ENCODE measurements around the gene CDH23. TPM values are rescaled to one million over a fixed set of nuclear protein-coding genes. Genes with fewer than 3 reads are reported as not detected.

The CDH23 gene
- total RNA-seq, 1 experiment from 2014 or later = 2.1 TPM

- H3K27ac ChIP-seq (ENCODE audit: low read length) = no peak overlapping the region
- H3K4me3 ChIP-seq (ENCODE audit: low read length) = no peak overlapping the region
- no peaks in the 10 kb centered on the region for H3K36me3 ChIP-seq (ENCODE audit: insufficient read depth, low read length)
- DNase-seq = no peak
- no peaks in the 10 kb centered on the region for H3K27me3 ChIP-seq (ENCODE audit: low read length)
- H3K9me3 ChIP-seq (ENCODE audit: low read length) = no peaks in the 10 kb centered on the region
- H3K79me2 ChIP-seq (ENCODE audit: low read length) = no peaks in the 10 kb centered on the region
- H2AFZ ChIP-seq (ENCODE audit: low read length) = no peak overlapping the region
- H3K9me2 ChIP-seq (replicated peaks; ENCODE audit: insufficient read depth, low read length) = no peaks in the 10 kb centered on the region
- no peak overlapping the region for H3K4me2 ChIP-seq (ENCODE audit: low read depth, low read length, poor library complexity, severe bottlenecking)
- no peaks in the 10 kb centered on the region for H3K4me1 ChIP-seq (ENCODE audit: low read length)
- H4K20me1 ChIP-seq (ENCODE audit: insufficient read depth, low read depth, low read length) = no peaks in the 10 kb centered on the region
- no peak overlapping the region for H3K9ac ChIP-seq (ENCODE audit: low read length)
Measured at GRCh38 chr10:71537681-71538080, 141.0 kb downstream of the CDH23 start.

GRCh38 chr10:71538608-71539260, 142.0 kb downstream of the CDH23 start:
- Histone ChIP-seq H3K9me2 (replicated peaks; ENCODE audit: insufficient read depth, low read length) (no peaks in the 10 kb centered on the region), H3K4me2 (ENCODE audit: low read depth, low read length, poor library complexity, severe bottlenecking) (no peak overlapping the region), H3K79me2 (ENCODE audit: low read length) (no peaks in the 10 kb centered on the region), H3K9me3 (ENCODE audit: low read length) (no peaks in the 10 kb centered on the region), H3K27me3 (ENCODE audit: low read length) (no peaks in the 10 kb centered on the region), H3K4me3 (ENCODE audit: low read length) (no peak overlapping the region), H3K9ac (ENCODE audit: low read length) (no peak overlapping the region), H3K36me3 (ENCODE audit: insufficient read depth, low read length) (no peaks in the 10 kb centered on the region), H3K4me1 (ENCODE audit: low read length) (no peaks in the 10 kb centered on the region), H4K20me1 (ENCODE audit: insufficient read depth, low read depth, low read length) (no peaks in the 10 kb centered on the region), H3K27ac (ENCODE audit: low read length) (no peak overlapping the region), H2AFZ (ENCODE audit: low read length) (no peak overlapping the region)
- no peak for DNase-seq

DNA sequence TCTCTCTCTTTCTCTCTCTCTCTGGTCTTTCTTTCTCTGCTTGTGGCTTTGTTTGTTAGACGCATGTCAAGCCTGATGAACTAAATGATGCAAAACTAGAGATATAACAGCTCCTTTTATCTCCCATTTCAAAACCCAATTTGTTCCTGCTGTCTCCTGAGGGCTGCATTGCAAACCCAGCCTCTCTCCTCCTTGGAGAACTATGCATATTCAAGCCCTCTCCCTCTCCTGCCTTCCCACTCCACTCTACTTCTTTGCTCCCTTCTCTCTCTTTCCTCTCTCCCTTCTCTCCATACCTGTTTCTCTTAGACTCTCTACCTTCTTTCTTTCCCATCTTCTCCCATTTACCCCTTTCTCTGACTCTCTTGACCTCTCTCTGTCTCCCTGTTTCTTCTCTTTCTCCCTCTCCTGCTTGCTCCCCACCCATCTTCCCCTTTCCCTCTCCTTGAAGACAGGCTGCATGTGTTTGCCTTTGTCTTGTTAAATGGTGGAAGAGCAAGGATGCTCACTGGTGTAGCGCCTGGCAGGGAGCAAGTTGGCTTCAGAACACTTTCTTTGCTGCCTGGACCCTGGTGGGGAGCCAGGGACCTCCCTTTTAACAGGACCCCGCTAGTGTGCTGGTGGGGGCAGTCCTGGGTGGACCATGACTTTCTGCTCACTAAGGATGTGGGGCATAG, 142.9 kb downstream of the CDH23 start:
- H3K4me1 ChIP-seq (ENCODE audit: low read length) = no peaks in the 10 kb centered on the region

GRCh38 chr10:71542478-71542877, 145.8 kb downstream of the CDH23 start:
- H4K20me1 ChIP-seq (ENCODE audit: insufficient read depth, low read depth, low read length) = no peaks in the 10 kb centered on the region
- H3K9ac ChIP-seq (ENCODE audit: low read length) = no peak overlapping the region
- H3K4me3 ChIP-seq (ENCODE audit: low read length) = no peak overlapping the region

More for the DNA sequence above, 142.9 kb downstream of the CDH23 start:
- Histone ChIP-seq H4K20me1 (ENCODE audit: insufficient read depth, low read depth, low read length) (no peaks in the 10 kb centered on the region), H3K4me2 (ENCODE audit: low read depth, low read length, poor library complexity, severe bottlenecking) (no peak overlapping the region), H3K9ac (ENCODE audit: low read length) (no peak overlapping the region), H3K79me2 (ENCODE audit: low read length) (no peaks in the 10 kb centered on the region), H3K9me3 (ENCODE audit: low read length) (no peaks in the 10 kb centered on the region), H3K4me3 (ENCODE audit: low read length) (no peak overlapping the region), H3K9me2 (replicated peaks; ENCODE audit: insufficient read depth, low read length) (no peaks in the 10 kb centered on the region), H3K27me3 (ENCODE audit: low read length) (no peaks in the 10 kb centered on the region), H2AFZ (ENCODE audit: low read length) (no peak overlapping the region), H3K27ac (ENCODE audit: low read length) (no peak overlapping the region), H3K36me3 (ENCODE audit: insufficient read depth, low read length) (no peaks in the 10 kb centered on the region)
- no peak for DNase-seq

DNA sequence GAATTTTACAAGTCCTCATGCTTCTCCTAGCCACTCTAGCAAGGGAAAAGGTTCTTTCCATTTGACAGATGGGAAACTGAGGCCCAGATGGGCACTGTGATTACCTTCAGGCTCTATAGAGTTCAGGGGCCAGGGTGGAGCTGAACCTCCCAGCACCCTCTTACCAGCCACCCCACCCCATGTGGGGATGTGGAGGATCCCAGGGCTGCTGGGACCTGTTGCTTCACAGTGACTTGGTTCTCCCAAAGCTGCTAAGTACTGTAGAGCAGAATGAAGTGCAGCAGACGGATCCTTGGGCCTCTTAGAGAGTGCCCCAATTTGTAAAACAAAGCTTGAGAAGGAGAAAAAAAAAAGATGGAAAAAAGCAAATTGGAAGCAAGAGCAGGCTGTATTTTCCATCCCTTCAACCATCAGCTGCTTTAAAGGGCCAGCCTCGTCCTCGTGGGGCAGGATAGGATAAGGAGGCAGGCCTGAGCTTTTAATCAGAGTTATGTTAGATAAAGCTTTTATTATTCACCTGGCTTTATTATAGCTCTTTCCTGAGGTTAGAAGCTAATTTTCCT, 147.0 kb downstream of the CDH23 start:
- H2AFZ ChIP-seq (ENCODE audit: low read length) = no peak overlapping the region
- H3K4me2 ChIP-seq (ENCODE audit: low read depth, low read length, poor library complexity, severe bottlenecking) = no peak overlapping the region

More at GRCh38 chr10:71542478-71542877, 145.8 kb downstream of the CDH23 start:
- H3K4me2 ChIP-seq (ENCODE audit: low read depth, low read length, poor library complexity, severe bottlenecking) = no peak overlapping the region
- H3K27ac ChIP-seq (ENCODE audit: low read length) = no peak overlapping the region
- DNase-seq = no peak
- no peaks in the 10 kb centered on the region for H3K4me1 ChIP-seq (ENCODE audit: low read length)
- no peaks in the 10 kb centered on the region for H3K27me3 ChIP-seq (ENCODE audit: low read length)
- H3K36me3 ChIP-seq (ENCODE audit: insufficient read depth, low read length) = no peaks in the 10 kb centered on the region
- no peaks in the 10 kb centered on the region for H3K9me2 ChIP-seq (replicated peaks; ENCODE audit: insufficient read depth, low read length)
- H2AFZ ChIP-seq (ENCODE audit: low read length) = no peak overlapping the region
- no peaks in the 10 kb centered on the region for H3K79me2 ChIP-seq (ENCODE audit: low read length)
- H3K9me3 ChIP-seq (ENCODE audit: low read length) = no peaks in the 10 kb centered on the region

GRCh38 chr10:71545001-71545400, 148.3 kb downstream of the CDH23 start:
- Histone ChIP-seq H3K9me2 (replicated peaks; ENCODE audit: insufficient read depth, low read length) (no peaks in the 10 kb centered on the region), H3K4me1 (ENCODE audit: low read length) (no peaks in the 10 kb centered on the region), H2AFZ (ENCODE audit: low read length) (no peak overlapping the region), H3K9me3 (ENCODE audit: low read length) (no peaks in the 10 kb centered on the region; the same call in 1 of the 2 replicates), H3K9ac (ENCODE audit: low read length) (no peak overlapping the region), H3K4me3 (ENCODE audit: low read length) (no peak overlapping the region), H4K20me1 (ENCODE audit: insufficient read depth, low read depth, low read length) (no peaks in the 10 kb centered on the region), H3K27ac (ENCODE audit: low read length) (no peak overlapping the region), H3K4me2 (ENCODE audit: low read depth, low read length, poor library complexity, severe bottlenecking) (no peak overlapping the region), H3K79me2 (ENCODE audit: low read length) (no peaks in the 10 kb centered on the region), H3K36me3 (ENCODE audit: insufficient read depth, low read length) (no peaks in the 10 kb centered on the region), H3K27me3 (ENCODE audit: low read length) (no peaks in the 10 kb centered on the region)
- no peak for DNase-seq

More for the DNA sequence above, 147.0 kb downstream of the CDH23 start:
- DNase-seq = no peak
- H3K9me3 ChIP-seq (ENCODE audit: low read length) = no peaks in the 10 kb centered on the region; the same call in 1 of the 2 replicates
- no peaks in the 10 kb centered on the region for H4K20me1 ChIP-seq (ENCODE audit: insufficient read depth, low read depth, low read length)
- no peaks in the 10 kb centered on the region for H3K9me2 ChIP-seq (replicated peaks; ENCODE audit: insufficient read depth, low read length)
- no peaks in the 10 kb centered on the region for H3K27me3 ChIP-seq (ENCODE audit: low read length)
- H3K4me3 ChIP-seq (ENCODE audit: low read length) = no peak overlapping the region
- no peaks in the 10 kb centered on the region for H3K79me2 ChIP-seq (ENCODE audit: low read length)
- H3K36me3 ChIP-seq (ENCODE audit: insufficient read depth, low read length) = no peaks in the 10 kb centered on the region
- H3K27ac ChIP-seq (ENCODE audit: low read length) = no peak overlapping the region
- H3K9ac ChIP-seq (ENCODE audit: low read length) = no peak overlapping the region
- H3K4me1 ChIP-seq (ENCODE audit: low read length) = no peaks in the 10 kb centered on the region

- H3K9ac ChIP-seq (ENCODE audit: low read length) = no peak overlapping the region
- H3K4me2 ChIP-seq (ENCODE audit: low read depth, low read length, poor library complexity, severe bottlenecking) = no peak overlapping the region
- H3K27ac ChIP-seq (ENCODE audit: low read length) = no peak overlapping the region
- no peaks in the 10 kb centered on the region for H4K20me1 ChIP-seq (ENCODE audit: insufficient read depth, low read depth, low read length)
- H3K79me2 ChIP-seq (ENCODE audit: low read length) = no peaks in the 10 kb centered on the region
- H3K9me3 ChIP-seq (ENCODE audit: low read length) = no peaks in the 10 kb centered on the region; the same call in 1 of the 2 replicates
- no peak for DNase-seq
- no peaks in the 10 kb centered on the region for H3K27me3 ChIP-seq (ENCODE audit: low read length)
- no peak overlapping the region for H3K4me3 ChIP-seq (ENCODE audit: low read length)
- H3K4me1 ChIP-seq (ENCODE audit: low read length) = no peaks in the 10 kb centered on the region
- no peak overlapping the region for H2AFZ ChIP-seq (ENCODE audit: low read length)
- H3K36me3 ChIP-seq (ENCODE audit: insufficient read depth, low read length) = no peaks in the 10 kb centered on the region
- no peaks in the 10 kb centered on the region for H3K9me2 ChIP-seq (replicated peaks; ENCODE audit: insufficient read depth, low read length)
Measured at GRCh38 chr10:71546220-71546619, 149.5 kb downstream of the CDH23 start.

DNA sequence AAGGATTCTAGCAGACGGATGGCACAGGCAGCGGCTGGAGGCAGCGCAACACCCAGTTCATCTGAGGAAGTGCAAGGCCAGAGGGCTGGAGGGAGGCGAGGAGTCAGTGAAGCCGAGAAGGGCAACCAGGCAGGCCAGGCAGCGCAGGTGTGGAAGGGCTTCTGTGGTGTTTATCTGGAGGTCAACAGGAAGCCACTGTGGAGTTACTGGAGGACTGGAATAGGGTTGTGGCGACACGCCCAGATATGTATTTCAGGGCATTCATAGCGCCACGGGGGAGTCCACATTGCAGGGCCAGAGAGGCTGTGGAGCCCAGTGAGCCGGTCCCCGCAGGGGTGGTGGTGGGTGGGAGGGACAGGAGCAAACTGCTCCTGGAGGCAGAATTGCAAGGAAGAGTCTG, 150.6 kb downstream of the CDH23 start:
- Histone ChIP-seq H3K4me2 (ENCODE audit: low read depth, low read length, poor library complexity, severe bottlenecking) (no peak overlapping the region), H3K36me3 (ENCODE audit: insufficient read depth, low read length) (no peaks in the 10 kb centered on the region), H3K4me1 (ENCODE audit: low read length) (no peaks in the 10 kb centered on the region), H3K27ac (ENCODE audit: low read length) (no peak overlapping the region), H4K20me1 (ENCODE audit: insufficient read depth, low read depth, low read length) (no peaks in the 10 kb centered on the region), H3K9me3 (ENCODE audit: low read length) (no peaks in the 10 kb centered on the region; the same call in 1 of the 2 replicates), H3K9ac (ENCODE audit: low read length) (no peak overlapping the region), H2AFZ (ENCODE audit: low read length) (no peak overlapping the region), H3K27me3 (ENCODE audit: low read length) (no peaks in the 10 kb centered on the region), H3K9me2 (replicated peaks; ENCODE audit: insufficient read depth, low read length) (no peaks in the 10 kb centered on the region), H3K79me2 (ENCODE audit: low read length) (no peaks in the 10 kb centered on the region), H3K4me3 (ENCODE audit: low read length) (no peak overlapping the region)
- no peak for DNase-seq

All from Karpas-422 (cell line).